DMS53 treated with DMSO at 0.1 percent for 48 hours (cell line): Measurements from ENCODE around the gene ATAD1.
"Not testable (repeated sequence)": the region's sequence is repeated elsewhere in the genome, so short reads cannot be mapped to it uniquely, and the experiment has no call there.

Experiments used
- DNase-seq: peaks from one replicate; lab custom pipeline; 2025; ENCODE audit not compliant: unreplicated experiment; lab: John Stamatoyannopoulos, UW

The ATAD1 gene

GRCh38 chr10:87846711-87847110 is 28.7 kb upstream of the ATAD1 start:
- not testable (repeated sequence) for DNase-seq

GRCh38 chr10:87846023-87846422 is 28.0 kb upstream of the ATAD1 start:
- DNase-seq = no peak

GRCh38 chr10:87845624-87845998 is 27.6 kb upstream of the ATAD1 start:
- DNase-seq = no peak

- peak; percentile 18 for DNase-seq
Observed at GRCh38 chr10:87844837-87845623, 27.0 kb upstream of the ATAD1 start.

- no peak for DNase-seq
Observed at GRCh38 chr10:87843714-87844113, 25.7 kb upstream of the ATAD1 start.

- DNase-seq = no peak
Observed at GRCh38 chr10:87842776-87843497, 24.9 kb upstream of the ATAD1 start.

GRCh38 chr10:87842220-87842641 is 24.2 kb upstream of the ATAD1 start:
- peak; percentile 71 for DNase-seq

GRCh38 chr10:87841186-87841585 is 23.2 kb upstream of the ATAD1 start:
- no peak for DNase-seq

- DNase-seq = no peak
Observed at GRCh38 chr10:87838650-87839049, 20.6 kb upstream of the ATAD1 start.

GRCh38 chr10:87837445-87837844 is 19.4 kb upstream of the ATAD1 start:
- no peak for DNase-seq

GRCh38 chr10:87836098-87836497 is 18.1 kb upstream of the ATAD1 start:
- no peak for DNase-seq

GRCh38 chr10:87829986-87830729 is 12.1 kb upstream of the ATAD1 start:
- no peak for DNase-seq

GRCh38 chr10:87829051-87829450 is 11.0 kb upstream of the ATAD1 start:
- not testable (repeated sequence) for DNase-seq

GRCh38 chr10:87827681-87828080 is 9.7 kb upstream of the ATAD1 start:
- no peak for DNase-seq

- no peak for DNase-seq
Observed at GRCh38 chr10:87826653-87827052, 8.6 kb upstream of the ATAD1 start.

- no peak for DNase-seq
Observed at GRCh38 chr10:87819289-87819585, 1.2 kb upstream of the ATAD1 start.

GRCh38 chr10:87818505-87819288 is 671 bp upstream of the ATAD1 start:
- DNase-seq = peak; percentile 35

GRCh38 chr10:87816898-87817608 is 973 bp downstream of the ATAD1 start:
- DNase-seq = no peak

GRCh38 chr10:87816163-87816897 is 1.7 kb downstream of the ATAD1 start:
- DNase-seq = no peak
